ENCODE results near the gene RPL22. TPM values are rescaled to one million over a fixed set of nuclear protein-coding genes. Genes with fewer than 3 reads are reported as not detected.

RPL22 gene
- total RNA-seq, 1 experiment from 2014 or later, result 456 TPM

DNA sequence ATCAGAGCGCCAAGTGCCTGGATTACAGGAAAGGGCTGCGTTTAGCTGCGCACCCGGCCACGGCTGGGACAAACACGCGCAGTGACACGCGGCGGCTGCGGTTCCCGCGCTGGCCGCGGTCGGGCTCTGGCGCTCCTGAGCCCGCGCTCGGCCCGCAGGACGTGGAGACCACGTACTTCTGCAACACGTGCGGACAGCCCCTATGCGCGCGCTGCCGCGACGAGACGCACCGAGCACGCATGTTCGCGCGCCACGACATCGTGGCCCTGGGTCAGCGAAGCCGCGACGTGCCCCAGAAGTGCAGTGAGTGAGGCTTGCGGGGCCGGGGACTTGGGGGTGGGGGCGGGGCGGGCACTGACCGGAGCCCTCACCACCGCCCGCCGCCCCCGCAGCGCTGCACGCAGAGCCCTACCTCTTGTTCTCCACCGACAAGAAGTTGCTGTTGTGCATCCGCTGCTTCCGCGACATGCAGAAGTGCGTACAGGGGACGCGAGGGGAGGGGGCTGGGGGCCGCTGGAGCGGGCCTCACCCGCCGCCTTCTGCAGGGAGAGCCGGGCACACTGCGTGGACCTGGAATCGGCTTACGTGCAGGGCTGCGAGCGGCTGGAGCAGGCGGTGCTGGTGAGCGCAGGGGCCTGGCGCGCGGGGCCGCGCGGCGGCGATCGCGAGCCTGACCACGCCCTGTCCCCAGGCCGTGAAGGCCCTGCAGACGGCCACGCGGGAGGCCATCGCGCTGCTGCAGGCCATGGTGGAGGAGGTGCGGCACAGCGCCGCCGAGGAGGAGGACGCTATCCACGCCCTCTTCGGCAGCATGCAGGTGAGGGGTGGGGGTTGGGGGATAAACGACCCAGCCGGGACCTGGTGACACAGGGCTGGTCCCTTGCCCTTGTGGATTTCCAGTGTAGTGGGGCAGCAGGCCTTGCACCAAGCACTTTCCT lies 9.6 kb upstream of the RPL22 start:
- Histone ChIP-seq H4K20me1 (ENCODE audit: insufficient read depth) (no peaks in the 10 kb centered on the region), H2AFZ (ENCODE audit: low read depth, low read length, poor library complexity, severe bottlenecking) (no peak overlapping the region), H3K9me3 (ENCODE audit: control insufficient read depth in 1 of 2, insufficient read depth in 1 of 2, low read depth in 1 of 2, low read length in 2 of 2) (no peaks in the 10 kb centered on the region), H3K4me3 (replicated peaks in 1 of 2; ENCODE audit: low read depth in 1 of 2, low read length in 2 of 2) (no peak overlapping the region), H3K36me3 (ENCODE audit: control insufficient read depth in 1 of 2, insufficient read depth in 2 of 2, low read length in 2 of 2) (peaks cover 0 to 27% of the 10 kb centered on the region in 2 experiments; a peak in 2 of 4 replicates), H3K27ac (ENCODE audit: low read depth, low read length) (no peak overlapping the region), H3K9me2 (ENCODE audit: insufficient read depth) (no peaks in the 10 kb centered on the region), H3K79me2 (ENCODE audit: insufficient read depth, low read length) (peaks cover 24% of the 10 kb centered on the region), H3K9ac (ENCODE audit: low read length) (no peak overlapping the region), H3K4me1 (ENCODE audit: control insufficient read depth in 1 of 2, insufficient read depth in 2 of 2, low read length in 2 of 2) (peaks cover 7 to 24% of the 10 kb centered on the region in 2 experiments), H3K4me2 (ENCODE audit: low read length) (no peak overlapping the region), H3K27me3 (ENCODE audit: insufficient read depth, low read length) (no peaks in the 10 kb centered on the region)
- TF ChIP-seq SIN3A (IDR thresholded peaks at IDR 0.05; ENCODE audit: low read depth) (no peak), EZH2 (IDR thresholded peaks at IDR 0.05) (no peak), POLR2A (IDR thresholded peaks at IDR 0.05; ENCODE audit: borderline replicate concordance, extremely low read depth, insufficient read depth, insufficient read length) (no peak), TCF7L2 (IDR thresholded peaks at IDR 0.05; ENCODE audit: borderline replicate concordance, extremely low read depth, insufficient read depth, insufficient read length) (no peak), CBX3 (IDR thresholded peaks at IDR 0.05; ENCODE audit: low read depth) (no peak), ELF1 (IDR thresholded peaks at IDR 0.05; ENCODE audit: borderline replicate concordance, low read depth) (no peak), YY1 (IDR thresholded peaks at IDR 0.05; ENCODE audit: extremely low read depth, insufficient replicate concordance, low read depth, low read length) (no peak), SRF (IDR thresholded peaks at IDR 0.05; ENCODE audit: low read depth) (no peak), ZNF274 (IDR thresholded peaks at IDR 0.05; ENCODE audit: low read depth, low read length) (no peak), SP1 (IDR thresholded peaks at IDR 0.05; ENCODE audit: low read depth) (no peak), RAD21 (IDR thresholded peaks at IDR 0.05; ENCODE audit: low read depth) (no peak), ZFX (IDR thresholded peaks at IDR 0.05) (no peak), JUND (IDR thresholded peaks at IDR 0.05) (no peak), CEBPB (IDR thresholded peaks at IDR 0.05; ENCODE audit: low read depth) (no peak)
- TF ChIP-seq, protein P1, sequence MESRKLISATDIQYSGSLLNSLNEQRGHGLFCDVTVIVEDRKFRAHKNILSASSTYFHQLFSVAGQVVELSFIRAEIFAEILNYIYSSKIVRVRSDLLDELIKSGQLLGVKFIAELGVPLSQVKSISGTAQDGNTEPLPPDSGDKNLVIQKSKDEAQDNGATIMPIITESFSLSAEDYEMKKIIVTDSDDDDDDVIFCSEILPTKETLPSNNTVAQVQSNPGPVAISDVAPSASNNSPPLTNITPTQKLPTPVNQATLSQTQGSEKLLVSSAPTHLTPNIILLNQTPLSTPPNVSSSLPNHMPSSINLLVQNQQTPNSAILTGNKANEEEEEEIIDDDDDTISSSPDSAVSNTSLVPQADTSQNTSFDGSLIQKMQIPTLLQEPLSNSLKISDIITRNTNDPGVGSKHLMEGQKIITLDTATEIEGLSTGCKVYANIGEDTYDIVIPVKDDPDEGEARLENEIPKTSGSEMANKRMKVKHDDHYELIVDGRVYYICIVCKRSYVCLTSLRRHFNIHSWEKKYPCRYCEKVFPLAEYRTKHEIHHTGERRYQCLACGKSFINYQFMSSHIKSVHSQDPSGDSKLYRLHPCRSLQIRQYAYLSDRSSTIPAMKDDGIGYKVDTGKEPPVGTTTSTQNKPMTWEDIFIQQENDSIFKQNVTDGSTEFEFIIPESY (IDR thresholded peaks at IDR 0.05; ENCODE audit: extremely low read depth, insufficient replicate concordance, low read length), result no peak
- TF ChIP-seq, protein P2, sequence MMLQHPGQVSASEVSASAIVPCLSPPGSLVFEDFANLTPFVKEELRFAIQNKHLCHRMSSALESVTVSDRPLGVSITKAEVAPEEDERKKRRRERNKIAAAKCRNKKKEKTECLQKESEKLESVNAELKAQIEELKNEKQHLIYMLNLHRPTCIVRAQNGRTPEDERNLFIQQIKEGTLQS (IDR thresholded peaks at IDR 0.05), result no peak
- TF ChIP-seq, protein P3, sequence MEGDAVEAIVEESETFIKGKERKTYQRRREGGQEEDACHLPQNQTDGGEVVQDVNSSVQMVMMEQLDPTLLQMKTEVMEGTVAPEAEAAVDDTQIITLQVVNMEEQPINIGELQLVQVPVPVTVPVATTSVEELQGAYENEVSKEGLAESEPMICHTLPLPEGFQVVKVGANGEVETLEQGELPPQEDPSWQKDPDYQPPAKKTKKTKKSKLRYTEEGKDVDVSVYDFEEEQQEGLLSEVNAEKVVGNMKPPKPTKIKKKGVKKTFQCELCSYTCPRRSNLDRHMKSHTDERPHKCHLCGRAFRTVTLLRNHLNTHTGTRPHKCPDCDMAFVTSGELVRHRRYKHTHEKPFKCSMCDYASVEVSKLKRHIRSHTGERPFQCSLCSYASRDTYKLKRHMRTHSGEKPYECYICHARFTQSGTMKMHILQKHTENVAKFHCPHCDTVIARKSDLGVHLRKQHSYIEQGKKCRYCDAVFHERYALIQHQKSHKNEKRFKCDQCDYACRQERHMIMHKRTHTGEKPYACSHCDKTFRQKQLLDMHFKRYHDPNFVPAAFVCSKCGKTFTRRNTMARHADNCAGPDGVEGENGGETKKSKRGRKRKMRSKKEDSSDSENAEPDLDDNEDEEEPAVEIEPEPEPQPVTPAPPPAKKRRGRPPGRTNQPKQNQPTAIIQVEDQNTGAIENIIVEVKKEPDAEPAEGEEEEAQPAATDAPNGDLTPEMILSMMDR (IDR thresholded peaks at IDR 0.05 in 2 of 3, conservative IDR thresholded peaks at IDR 0.05 in 1 of 3; ENCODE audit: borderline replicate concordance in 1 of 3, insufficient read depth in 1 of 3, low read depth in 2 of 3, low read length in 2 of 3), result no peak
- TF ChIP-seq, protein P4, sequence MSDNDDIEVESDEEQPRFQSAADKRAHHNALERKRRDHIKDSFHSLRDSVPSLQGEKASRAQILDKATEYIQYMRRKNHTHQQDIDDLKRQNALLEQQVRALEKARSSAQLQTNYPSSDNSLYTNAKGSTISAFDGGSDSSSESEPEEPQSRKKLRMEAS (IDR thresholded peaks at IDR 0.05), result no peak
- BruUV-seq (replicated peaks), result no TSS peak
- intact Hi-C loops (cut with micrococcal nuclease), result no loop called here
- no peak for DNase-seq (ENCODE audit: low read depth, low spot score)
- ATAC-seq, result no peak
- CTCF ChIA-PET, result no interaction called here
- POLR2A ChIA-PET, result no interaction called here
- RAD21 ChIA-PET (ENCODE audit: low non-redundant PET in 1 of 2, low total read pairs in 2 of 2, uncharacterized antibody in 2 of 2, unreplicated experiment in 2 of 2), result no interaction called here
